ENCODE results near the gene ASGR2. TPM values are rescaled to one million over a fixed set of nuclear protein-coding genes. Genes with fewer than 3 reads are reported as not detected.
A peak's percentile ranks its signal among the peaks of the same experiment; 100 is the strongest.

Gene ASGR2
- total RNA-seq, 2 experiments from 2014 or later = 0.20 to 0.36 TPM

DNA sequence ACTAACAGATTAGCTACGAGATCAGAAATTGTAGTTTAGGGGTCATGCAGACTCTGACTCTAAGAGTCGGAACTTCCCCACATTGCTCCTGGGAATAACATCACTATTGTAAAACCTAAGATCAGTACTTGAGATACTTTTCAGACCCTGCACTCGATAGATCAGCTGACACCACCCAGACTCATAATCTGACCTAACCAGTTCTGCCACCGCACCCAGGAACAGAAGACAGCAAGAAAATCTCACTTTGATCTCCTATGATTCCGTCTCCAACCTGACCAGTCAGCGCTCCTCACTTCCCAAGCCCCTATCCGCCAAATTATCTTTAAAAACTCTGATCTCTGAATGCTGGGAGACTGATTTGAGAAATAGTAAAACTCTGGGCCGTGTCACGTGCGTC lies 27.2 kb upstream of the ASGR2 start:
- no peak overlapping the region for H3K4me3 Mint-ChIP-seq
- POLR2A ChIA-PET = no interaction called here
- Histone ChIP-seq H3K27me3 (ENCODE audit: control insufficient read depth in 1 of 2, insufficient read depth in 2 of 2, low read length in 2 of 2) (peaks cover 0 to 7% of the 10 kb centered on the region in 2 experiments), H3K4me1 (ENCODE audit: insufficient read depth, low read length) (no peaks in the 10 kb centered on the region), H3K36me3 (ENCODE audit: insufficient read depth, low read length) (no peaks in the 10 kb centered on the region), H3K4me3 (ENCODE audit: low read length) (no peak overlapping the region), H3K9me3 (ENCODE audit: control insufficient read depth in 1 of 2, insufficient read depth in 1 of 2, low read length in 2 of 2) (no peaks in the 10 kb centered on the region), H3K27ac (ENCODE audit: low read depth in 1 of 2, low read length in 2 of 2) (no peak overlapping the region)
- H3K9me3 Mint-ChIP-seq = no peaks in the 10 kb centered on the region
- H3K27ac Mint-ChIP-seq = no peak overlapping the region
- no peak for DNase-seq
- H3K4me1 Mint-ChIP-seq (ENCODE audit: low read depth) = no peaks in the 10 kb centered on the region
- H3K27me3 Mint-ChIP-seq = peaks cover 8% of the 10 kb centered on the region
- ATAC-seq (ENCODE audit: poor library complexity) = no peak
- TF ChIP-seq, protein P1, sequence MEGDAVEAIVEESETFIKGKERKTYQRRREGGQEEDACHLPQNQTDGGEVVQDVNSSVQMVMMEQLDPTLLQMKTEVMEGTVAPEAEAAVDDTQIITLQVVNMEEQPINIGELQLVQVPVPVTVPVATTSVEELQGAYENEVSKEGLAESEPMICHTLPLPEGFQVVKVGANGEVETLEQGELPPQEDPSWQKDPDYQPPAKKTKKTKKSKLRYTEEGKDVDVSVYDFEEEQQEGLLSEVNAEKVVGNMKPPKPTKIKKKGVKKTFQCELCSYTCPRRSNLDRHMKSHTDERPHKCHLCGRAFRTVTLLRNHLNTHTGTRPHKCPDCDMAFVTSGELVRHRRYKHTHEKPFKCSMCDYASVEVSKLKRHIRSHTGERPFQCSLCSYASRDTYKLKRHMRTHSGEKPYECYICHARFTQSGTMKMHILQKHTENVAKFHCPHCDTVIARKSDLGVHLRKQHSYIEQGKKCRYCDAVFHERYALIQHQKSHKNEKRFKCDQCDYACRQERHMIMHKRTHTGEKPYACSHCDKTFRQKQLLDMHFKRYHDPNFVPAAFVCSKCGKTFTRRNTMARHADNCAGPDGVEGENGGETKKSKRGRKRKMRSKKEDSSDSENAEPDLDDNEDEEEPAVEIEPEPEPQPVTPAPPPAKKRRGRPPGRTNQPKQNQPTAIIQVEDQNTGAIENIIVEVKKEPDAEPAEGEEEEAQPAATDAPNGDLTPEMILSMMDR (IDR thresholded peaks at IDR 0.05) = no peak
- intact Hi-C loops (cut with DNase I, micrococcal nuclease) = no loop called here
- CTCF ChIA-PET = interaction anchor here (1.3 kb wide), 1 partner anchor 10 kb away, joined by 3 read pairs; no protein-coding TSS in a partner anchor
- no peaks in the 10 kb centered on the region for H3K36me3 Mint-ChIP-seq (ENCODE audit: low read depth)

DNA sequence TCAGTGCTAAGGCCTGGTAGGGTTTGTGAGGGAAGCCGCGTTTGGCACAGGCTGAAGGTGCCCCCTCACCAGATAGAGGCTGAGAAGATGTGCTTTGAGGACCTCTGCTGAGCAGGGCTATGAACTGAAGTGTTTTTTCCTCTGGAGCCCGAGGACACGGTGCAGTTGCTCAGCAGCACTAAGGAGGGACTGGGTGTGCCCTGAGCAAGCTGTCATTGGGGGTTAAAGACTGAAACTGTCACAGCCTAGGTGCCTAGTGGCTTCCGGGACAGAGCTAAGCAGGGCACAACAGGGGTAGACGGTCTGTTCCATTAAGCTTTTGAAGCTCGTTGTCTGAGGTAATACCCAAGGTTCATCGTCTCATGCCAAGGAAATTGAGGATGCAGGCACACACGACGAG lies 24.8 kb upstream of the ASGR2 start:
- Histone ChIP-seq H3K36me3 (ENCODE audit: insufficient read depth, low read length) (no peaks in the 10 kb centered on the region), H3K4me1 (ENCODE audit: insufficient read depth, low read length) (peaks cover 5% of the 10 kb centered on the region), H3K27me3 (ENCODE audit: control insufficient read depth in 1 of 2, insufficient read depth in 2 of 2, low read length in 2 of 2) (peaks cover 0 to 7% of the 10 kb centered on the region in 2 experiments), H3K9me3 (ENCODE audit: control insufficient read depth in 1 of 2, insufficient read depth in 1 of 2, low read length in 2 of 2) (no peaks in the 10 kb centered on the region), H3K27ac (ENCODE audit: low read depth in 1 of 2, low read length in 2 of 2) (no peak overlapping the region), H3K4me3 (ENCODE audit: low read length) (peak overlapping the region; percentile 7)
- Mint-ChIP-seq H3K27ac (no peak overlapping the region), H3K4me1 (ENCODE audit: low read depth) (peaks cover 5% of the 10 kb centered on the region), H3K9me3 (no peaks in the 10 kb centered on the region), H3K36me3 (ENCODE audit: low read depth) (no peaks in the 10 kb centered on the region), H3K4me3 (no peak overlapping the region), H3K27me3 (peaks cover 12% of the 10 kb centered on the region)
- TF ChIP-seq, protein P1 (IDR thresholded peaks at IDR 0.05) = no peak
- ChIA-PET CTCF (interaction anchor here (4.7 kb wide), 1 partner anchor 87 kb away, joined by 35 read pairs; no protein-coding TSS in a partner anchor), POLR2A (interaction anchor here (1.5 to 4.5 kb wide), 2 partner anchors 93 to 104 kb away, joined by 4 to 40 read pairs; partner anchors contain the start of gene SLC16A13)
- DNase-seq = no peak
- no peak for ATAC-seq (ENCODE audit: poor library complexity)
- intact Hi-C loops (cut with DNase I, micrococcal nuclease) = no loop called here

DNA sequence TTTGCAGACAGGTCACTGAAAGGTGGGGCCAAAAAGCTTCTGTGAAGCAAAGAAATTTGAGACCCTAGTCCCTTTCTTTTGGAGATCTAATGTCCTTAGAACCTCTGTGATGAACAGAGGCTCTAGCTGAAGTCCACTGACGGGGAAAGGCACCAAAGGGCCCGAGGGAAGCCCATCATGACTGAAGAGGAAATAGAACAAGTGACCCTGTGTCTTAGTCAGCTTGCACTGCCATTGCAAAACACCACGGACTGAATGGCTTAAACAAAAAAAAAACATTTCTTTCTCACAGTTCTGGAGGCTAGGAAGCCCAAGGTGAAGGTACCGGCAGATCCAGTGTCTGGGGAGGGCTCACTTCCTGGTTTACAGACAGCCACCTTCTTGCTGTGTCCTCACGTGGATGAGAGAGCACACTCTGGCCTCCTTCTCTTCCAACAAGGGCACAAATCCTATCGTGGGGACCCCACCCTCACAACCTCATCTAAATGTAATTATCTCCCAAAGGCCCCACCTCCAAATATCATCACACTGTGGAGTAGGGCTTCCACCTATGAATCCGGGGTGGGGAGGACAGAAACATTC lies 24.3 kb upstream of the ASGR2 start:
- TF ChIP-seq, protein P1 (IDR thresholded peaks at IDR 0.05) = no peak
- CTCF ChIA-PET = interaction anchor here (4.7 to 7.2 kb wide), 2 partner anchors 87 to 93 kb away, joined by 35 to 77 read pairs; no protein-coding TSS in a partner anchor
- no peaks in the 10 kb centered on the region for H3K9me3 ChIP-seq (ENCODE audit: control insufficient read depth in 1 of 2, insufficient read depth in 1 of 2, low read length in 2 of 2)
- peaks cover 7% of the 10 kb centered on the region for H3K4me1 ChIP-seq (ENCODE audit: insufficient read depth, low read length)
- intact Hi-C loops (cut with DNase I, micrococcal nuclease) = no loop called here
- H3K36me3 ChIP-seq (ENCODE audit: insufficient read depth, low read length) = no peaks in the 10 kb centered on the region
- H3K4me3 Mint-ChIP-seq = no peak overlapping the region
- POLR2A ChIA-PET = interaction anchor here (4.5 kb wide), 1 partner anchor 93 kb away, joined by 40 read pairs; no protein-coding TSS in a partner anchor
- H3K4me3 ChIP-seq (ENCODE audit: low read length) = peak overlapping the region; percentile 7
- no peak overlapping the region for H3K27ac ChIP-seq (ENCODE audit: low read depth in 1 of 2, low read length in 2 of 2)
- DNase-seq = peak in 2 of 14 experiments; percentile 30 to 48
- no peaks in the 10 kb centered on the region for H3K36me3 Mint-ChIP-seq (ENCODE audit: low read depth)
- peaks cover 12% of the 10 kb centered on the region for H3K27me3 Mint-ChIP-seq
- ATAC-seq (ENCODE audit: poor library complexity) = no peak
- H3K27ac Mint-ChIP-seq = no peak overlapping the region
- peaks cover 5% of the 10 kb centered on the region for H3K4me1 Mint-ChIP-seq (ENCODE audit: low read depth)
- peaks cover 0 to 7% of the 10 kb centered on the region in 2 experiments for H3K27me3 ChIP-seq (ENCODE audit: control insufficient read depth in 1 of 2, insufficient read depth in 2 of 2, low read length in 2 of 2)
- no peaks in the 10 kb centered on the region for H3K9me3 Mint-ChIP-seq

Data from CD4-positive, alpha-beta T cell (primary cell).